HCT116 (cell line): ENCODE measurements around the gene ESM1.

Experiments used
- CBX3 ChIP-seq: IDR thresholded peaks from 2 replicates; pipeline ENCODE4 v1.6.1; 2012; ENCODE audit warnings: low read depth
- CEBPB ChIP-seq: IDR thresholded peaks from 2 replicates; pipeline ENCODE4 v1.6.1; 2012; ENCODE audit warnings: low read depth
- EZH2 ChIP-seq: fragments of 200-600 bp; sonication (generic); IDR thresholded peaks from 2 replicates; pipeline ENCODE4 v1.6.1; 2017; ENCODE audit warnings: antibody characterized with exemption, mixed run types
- POLR2A ChIP-seq: IDR thresholded peaks from 2 replicates; pipeline ENCODE4 v1.7.0; 2011; ENCODE audit warnings: borderline replicate concordance; ENCODE audit not compliant: insufficient read depth, insufficient read length; ENCODE audit errors: extremely low read depth
- POLR2AphosphoS5 ChIP-seq: IDR thresholded peaks from 2 replicates; pipeline ENCODE4 v1.6.1; 2011; ENCODE audit warnings: mild to moderate bottlenecking, low read depth, low read length, moderate library complexity
- RAD21 ChIP-seq: IDR thresholded peaks from 2 replicates; pipeline ENCODE4 v1.6.1; 2012; ENCODE audit warnings: low read depth, mild to moderate bottlenecking
- SP1 ChIP-seq: IDR thresholded peaks from 2 replicates; pipeline ENCODE4 v1.6.1; 2012; ENCODE audit warnings: low read depth
- YY1 ChIP-seq: IDR thresholded peaks from 2 replicates; pipeline ENCODE4 v1.6.1; 2011; ENCODE audit warnings: low read length, low read depth, moderate library complexity, mild to moderate bottlenecking; ENCODE audit not compliant: insufficient replicate concordance; ENCODE audit errors: extremely low read depth
- ZNF274 ChIP-seq: fragments of 200-500 bp; sonication (Bioruptor generic); IDR thresholded peaks from 2 replicates; pipeline ENCODE4 v1.6.1; 2014; ENCODE audit warnings: mild to moderate bottlenecking, low read depth, low read length, inconsistent platforms
- TF ChIP-seq, protein P1 (sequence below), 3 experiments: fragments of 200-600 bp in 1 of 3; sonication (generic) in 1 of 3; IDR thresholded peaks in 2 of 3; conservative IDR thresholded peaks in 1 of 3; 2 replicates each; pipeline ENCODE4 v1.5.1; 2012 to 2017; ENCODE audit warnings: low read depth in 2 of 3, low read length in 2 of 3, antibody characterized with exemption in 1 of 3, borderline replicate concordance in 1 of 3, control low read depth in 1 of 3, mild to moderate bottlenecking in 1 of 3, mixed read lengths in 1 of 3, mixed run types in 1 of 3, moderate library complexity in 1 of 3; ENCODE audit not compliant: insufficient read depth in 1 of 3
- TF ChIP-seq, protein P2 (sequence below): IDR thresholded peaks from 2 replicates; pipeline ENCODE4 v1.6.1; 2012; ENCODE audit warnings: low read depth

DNA sequence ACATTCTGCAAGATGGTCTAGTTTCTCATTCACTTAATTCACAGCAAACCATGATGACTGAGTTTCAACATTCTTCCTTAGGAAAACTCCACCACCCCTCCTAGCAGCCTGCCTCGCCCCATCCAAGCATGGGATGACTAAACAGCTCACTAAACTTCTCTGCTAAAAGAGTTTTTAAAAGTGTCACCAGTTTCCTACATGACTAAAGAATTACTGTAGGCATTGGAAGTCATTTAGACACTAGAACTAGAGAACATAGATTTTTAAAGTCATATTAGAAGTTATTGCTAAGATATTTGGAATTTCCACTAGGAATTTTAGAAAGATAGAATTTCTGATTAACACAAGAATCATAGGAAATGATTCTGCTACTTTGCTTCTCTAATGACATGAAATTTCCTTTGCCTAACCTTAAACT, 5.5 kb upstream of the ESM1 start:
- TF ChIP-seq, protein P1, sequence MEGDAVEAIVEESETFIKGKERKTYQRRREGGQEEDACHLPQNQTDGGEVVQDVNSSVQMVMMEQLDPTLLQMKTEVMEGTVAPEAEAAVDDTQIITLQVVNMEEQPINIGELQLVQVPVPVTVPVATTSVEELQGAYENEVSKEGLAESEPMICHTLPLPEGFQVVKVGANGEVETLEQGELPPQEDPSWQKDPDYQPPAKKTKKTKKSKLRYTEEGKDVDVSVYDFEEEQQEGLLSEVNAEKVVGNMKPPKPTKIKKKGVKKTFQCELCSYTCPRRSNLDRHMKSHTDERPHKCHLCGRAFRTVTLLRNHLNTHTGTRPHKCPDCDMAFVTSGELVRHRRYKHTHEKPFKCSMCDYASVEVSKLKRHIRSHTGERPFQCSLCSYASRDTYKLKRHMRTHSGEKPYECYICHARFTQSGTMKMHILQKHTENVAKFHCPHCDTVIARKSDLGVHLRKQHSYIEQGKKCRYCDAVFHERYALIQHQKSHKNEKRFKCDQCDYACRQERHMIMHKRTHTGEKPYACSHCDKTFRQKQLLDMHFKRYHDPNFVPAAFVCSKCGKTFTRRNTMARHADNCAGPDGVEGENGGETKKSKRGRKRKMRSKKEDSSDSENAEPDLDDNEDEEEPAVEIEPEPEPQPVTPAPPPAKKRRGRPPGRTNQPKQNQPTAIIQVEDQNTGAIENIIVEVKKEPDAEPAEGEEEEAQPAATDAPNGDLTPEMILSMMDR (IDR thresholded peaks at IDR 0.05 in 2 of 3, conservative IDR thresholded peaks at IDR 0.05 in 1 of 3; ENCODE audit: borderline replicate concordance in 1 of 3, insufficient read depth in 1 of 3, low read depth in 2 of 3, low read length in 2 of 3), result no peak
- TF ChIP-seq, protein P2, sequence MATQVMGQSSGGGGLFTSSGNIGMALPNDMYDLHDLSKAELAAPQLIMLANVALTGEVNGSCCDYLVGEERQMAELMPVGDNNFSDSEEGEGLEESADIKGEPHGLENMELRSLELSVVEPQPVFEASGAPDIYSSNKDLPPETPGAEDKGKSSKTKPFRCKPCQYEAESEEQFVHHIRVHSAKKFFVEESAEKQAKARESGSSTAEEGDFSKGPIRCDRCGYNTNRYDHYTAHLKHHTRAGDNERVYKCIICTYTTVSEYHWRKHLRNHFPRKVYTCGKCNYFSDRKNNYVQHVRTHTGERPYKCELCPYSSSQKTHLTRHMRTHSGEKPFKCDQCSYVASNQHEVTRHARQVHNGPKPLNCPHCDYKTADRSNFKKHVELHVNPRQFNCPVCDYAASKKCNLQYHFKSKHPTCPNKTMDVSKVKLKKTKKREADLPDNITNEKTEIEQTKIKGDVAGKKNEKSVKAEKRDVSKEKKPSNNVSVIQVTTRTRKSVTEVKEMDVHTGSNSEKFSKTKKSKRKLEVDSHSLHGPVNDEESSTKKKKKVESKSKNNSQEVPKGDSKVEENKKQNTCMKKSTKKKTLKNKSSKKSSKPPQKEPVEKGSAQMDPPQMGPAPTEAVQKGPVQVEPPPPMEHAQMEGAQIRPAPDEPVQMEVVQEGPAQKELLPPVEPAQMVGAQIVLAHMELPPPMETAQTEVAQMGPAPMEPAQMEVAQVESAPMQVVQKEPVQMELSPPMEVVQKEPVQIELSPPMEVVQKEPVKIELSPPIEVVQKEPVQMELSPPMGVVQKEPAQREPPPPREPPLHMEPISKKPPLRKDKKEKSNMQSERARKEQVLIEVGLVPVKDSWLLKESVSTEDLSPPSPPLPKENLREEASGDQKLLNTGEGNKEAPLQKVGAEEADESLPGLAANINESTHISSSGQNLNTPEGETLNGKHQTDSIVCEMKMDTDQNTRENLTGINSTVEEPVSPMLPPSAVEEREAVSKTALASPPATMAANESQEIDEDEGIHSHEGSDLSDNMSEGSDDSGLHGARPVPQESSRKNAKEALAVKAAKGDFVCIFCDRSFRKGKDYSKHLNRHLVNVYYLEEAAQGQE, result no peak
- TF ChIP-seq POLR2A (no peak), EZH2 (no peak), CEBPB (no peak), RAD21 (no peak), ZNF274 (no peak), CBX3 (no peak), SP1 (no peak), POLR2AphosphoS5 (no peak), YY1 (no peak)
